Gastrocnemius medialis (tissue), 4 donors: ENCODE measurements around the gene C12orf60.

Experiments
- CTCF ChIP-seq, 5 experiments: fragments of 450-650 bp in 3 of 5; fragments of 200-600 bp in 2 of 5; sonication (generic) in 2 of 5; IDR thresholded peaks in 4 of 5; conservative IDR thresholded peaks in 1 of 5; 1 replicate in 4 of 5; 2 replicates in 1 of 5; pipeline ENCODE4 v1.5.1; 2016 to 2019; ENCODE audit warnings: antibody characterized with exemption in 5 of 5, mild to moderate bottlenecking in 3 of 5, moderate library complexity in 3 of 5
- POLR2A ChIP-seq, 2 donors: fragments of 450-650 bp; IDR thresholded peaks; one replicate each; pipeline ENCODE4 v1.6.1; 2017; ENCODE audit warnings: antibody characterized with exemption in 2 of 2, mild to moderate bottlenecking in 2 of 2, moderate library complexity in 2 of 2

DNA sequence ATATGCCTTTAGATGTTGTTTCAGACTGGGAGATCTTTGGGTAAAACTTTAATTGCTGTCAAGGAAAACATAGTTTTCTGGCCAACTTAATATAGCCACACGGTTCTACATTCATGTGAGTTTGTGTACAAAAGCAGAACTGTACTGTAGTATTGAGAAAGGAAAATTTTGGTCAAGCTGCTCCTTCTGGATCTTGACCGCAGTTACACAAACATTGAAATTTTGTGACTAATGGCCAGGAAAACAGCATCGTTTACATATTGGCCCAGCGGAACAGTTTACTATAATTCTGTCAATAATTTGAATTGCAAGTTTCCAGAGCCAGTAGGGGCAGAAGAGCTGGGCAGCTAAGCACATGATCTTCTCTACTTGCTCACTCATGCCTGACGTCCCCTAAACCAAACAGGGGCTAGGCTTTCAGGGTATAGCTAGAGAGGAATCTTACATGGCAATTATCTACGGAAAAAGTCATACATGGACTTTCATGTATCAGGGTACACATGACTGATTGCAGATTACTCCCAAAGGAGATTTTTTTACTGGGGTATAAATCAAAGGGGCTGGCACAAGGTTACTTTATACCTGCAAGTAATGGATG is 51.2 kb downstream of the C12orf60 start:
- no peak for TF ChIP-seq CTCF (IDR thresholded peaks at IDR 0.05 in 4 of 5, conservative IDR thresholded peaks at IDR 0.05 in 1 of 5)
- no peak for TF ChIP-seq POLR2A (IDR thresholded peaks at IDR 0.05)
